Testis (tissue), 2 donors: ENCODE data around the gene DNMBP.

Experiments used
- CTCF ChIP-seq, 3 experiments: fragments of 450-650 bp in 2 of 3; fragments of 200-600 bp in 1 of 3; sonication (generic) in 1 of 3; IDR thresholded peaks; one replicate each; pipeline ENCODE4 v1.5.1; 2016 to 2019; ENCODE audit warnings: antibody characterized with exemption in 3 of 3, mild to moderate bottlenecking in 2 of 3, moderate library complexity in 1 of 3
- POLR2A ChIP-seq: fragments of 450-650 bp; IDR thresholded peaks from one replicate; pipeline ENCODE4 v1.6.1; 2017; ENCODE audit warnings: antibody characterized with exemption, mild to moderate bottlenecking, moderate library complexity

GRCh38 chr10:99874341-99875085 lies 135.2 kb downstream of the DNMBP start:
- TF ChIP-seq CTCF (IDR thresholded peaks at IDR 0.05) (no peak), POLR2A (no peak)
